Cardiac muscle cell (in vitro differentiated cells and primary cell): ENCODE results near the gene SLC16A7. TPM values are rescaled to one million over a fixed set of nuclear protein-coding genes. Genes with fewer than 3 reads are reported as not detected.

Experiments
- DNase-seq, 2 donors: peaks; one replicate each; pipeline versions ENCODE4 v3.0.0 to v3.0.0-alpha.2; 2010 to 2017; ENCODE audit warnings: low read depth in 1 of 2, low spot score in 1 of 2
- H3K27ac ChIP-seq: fragments of 200-600 bp; sonication (generic); 2 replicates; pipeline ENCODE4 v1.5.1; 2016
- H3K27me3 ChIP-seq: fragments of 200-600 bp; sonication (generic); 2 replicates; pipeline ENCODE4 v1.6.0; 2016; ENCODE audit warnings: control low read depth
- H3K36me3 ChIP-seq: fragments of 200-600 bp; sonication (generic); 2 replicates; pipeline ENCODE4 v1.5.1; 2016; ENCODE audit warnings: control low read depth
- H3K4me1 ChIP-seq: fragments of 200-600 bp; sonication (generic); 2 replicates; pipeline ENCODE4 v1.8.1; 2017; ENCODE audit warnings: low read depth, mild to moderate bottlenecking, mixed run types
- H3K4me3 ChIP-seq: fragments of 200-600 bp; sonication (generic); 2 replicates; pipeline ENCODE4 v1.5.1; 2016; ENCODE audit warnings: mild to moderate bottlenecking
- H3K9me3 ChIP-seq: fragments of 200-600 bp; sonication (generic); 2 replicates; pipeline ENCODE4 v1.5.1; 2017; ENCODE audit warnings: low read depth, mild to moderate bottlenecking, control low read depth
- polyA plus RNA-seq: library from polyadenylated mRNA; unstranded; fragments of >200 nt; fragmentation: Nextera tagmentation; extraction: Ambion mirVana; gene quantifications from 2 replicates; pipeline ENCODE4 v1.2.1, GENCODE V29; 2016
- total RNA-seq: library from RNA; depleted of rRNA; stranded (reverse); fragments of >200 nt; gene quantifications from 2 replicates; pipeline ENCODE4 v1.2.3, GENCODE V29; 2016
- TF ChIP-seq, protein P1 (sequence below): IDR thresholded peaks from 2 replicates; pipeline ENCODE4 v1.5.1; 2012; ENCODE audit warnings: low read depth, mild to moderate bottlenecking, low read length

Gene SLC16A7
- total and polyA plus RNA-seq, 2 experiments from 2014 or later = 2.4 to 5.3 TPM

- Histone ChIP-seq H3K27me3 (no peaks in the 10 kb centered on the region), H3K27ac (no peak overlapping the region), H3K9me3 (no peaks in the 10 kb centered on the region), H3K36me3 (no peaks in the 10 kb centered on the region), H3K4me1 (no peaks in the 10 kb centered on the region), H3K4me3 (no peak overlapping the region)
- DNase-seq = no peak
- TF ChIP-seq, protein P1, sequence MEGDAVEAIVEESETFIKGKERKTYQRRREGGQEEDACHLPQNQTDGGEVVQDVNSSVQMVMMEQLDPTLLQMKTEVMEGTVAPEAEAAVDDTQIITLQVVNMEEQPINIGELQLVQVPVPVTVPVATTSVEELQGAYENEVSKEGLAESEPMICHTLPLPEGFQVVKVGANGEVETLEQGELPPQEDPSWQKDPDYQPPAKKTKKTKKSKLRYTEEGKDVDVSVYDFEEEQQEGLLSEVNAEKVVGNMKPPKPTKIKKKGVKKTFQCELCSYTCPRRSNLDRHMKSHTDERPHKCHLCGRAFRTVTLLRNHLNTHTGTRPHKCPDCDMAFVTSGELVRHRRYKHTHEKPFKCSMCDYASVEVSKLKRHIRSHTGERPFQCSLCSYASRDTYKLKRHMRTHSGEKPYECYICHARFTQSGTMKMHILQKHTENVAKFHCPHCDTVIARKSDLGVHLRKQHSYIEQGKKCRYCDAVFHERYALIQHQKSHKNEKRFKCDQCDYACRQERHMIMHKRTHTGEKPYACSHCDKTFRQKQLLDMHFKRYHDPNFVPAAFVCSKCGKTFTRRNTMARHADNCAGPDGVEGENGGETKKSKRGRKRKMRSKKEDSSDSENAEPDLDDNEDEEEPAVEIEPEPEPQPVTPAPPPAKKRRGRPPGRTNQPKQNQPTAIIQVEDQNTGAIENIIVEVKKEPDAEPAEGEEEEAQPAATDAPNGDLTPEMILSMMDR = no peak
Measured at GRCh38 chr12:59700153-59700450, 104.3 kb downstream of the SLC16A7 start.

GRCh38 chr12:59708064-59708463 is 112.2 kb downstream of the SLC16A7 start:
- no peak overlapping the region for H3K4me3 ChIP-seq
- no peak overlapping the region for H3K27ac ChIP-seq
- no peaks in the 10 kb centered on the region for H3K4me1 ChIP-seq
- H3K9me3 ChIP-seq = no peaks in the 10 kb centered on the region
- DNase-seq = peak in 1 of 2 donors; percentile 69
- no peaks in the 10 kb centered on the region for H3K27me3 ChIP-seq
- TF ChIP-seq, protein P1 = no peak
- no peaks in the 10 kb centered on the region for H3K36me3 ChIP-seq

- Histone ChIP-seq H3K9me3 (no peaks in the 10 kb centered on the region), H3K36me3 (no peaks in the 10 kb centered on the region), H3K27me3 (no peaks in the 10 kb centered on the region), H3K4me3 (no peak overlapping the region), H3K4me1 (no peaks in the 10 kb centered on the region), H3K27ac (no peak overlapping the region)
- TF ChIP-seq, protein P1 = no peak
- no peak for DNase-seq
Measured at GRCh38 chr12:59708484-59708883, 112.7 kb downstream of the SLC16A7 start.

DNA sequence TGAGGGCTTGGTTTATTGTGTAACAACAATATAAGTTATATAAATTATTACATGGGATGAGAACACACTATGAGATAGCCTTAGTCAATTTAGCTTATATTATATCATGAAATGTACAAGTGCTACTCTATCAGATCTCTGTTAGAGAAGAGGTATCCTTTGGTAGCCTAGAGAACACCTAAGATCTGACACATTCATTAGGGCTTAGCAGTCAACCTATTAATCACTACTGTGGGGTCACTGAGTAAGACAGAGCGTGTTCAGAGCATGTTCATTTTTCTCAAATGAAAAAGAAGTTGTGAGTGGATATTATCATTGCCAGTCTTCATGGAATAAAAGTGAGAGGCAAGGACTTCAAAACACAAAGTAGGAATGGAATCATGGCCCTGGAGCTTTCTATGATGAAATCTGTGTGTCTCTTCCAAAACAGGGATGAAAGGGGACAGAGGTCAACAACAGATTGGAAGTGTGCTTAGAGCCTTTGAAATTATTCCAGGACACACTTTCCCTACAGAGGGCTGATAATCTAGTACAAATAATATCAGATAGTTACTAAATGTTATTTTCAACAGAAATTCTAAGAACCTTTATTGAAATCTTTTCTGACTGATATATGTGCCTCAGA is 114.3 kb downstream of the SLC16A7 start:
- H3K9me3 ChIP-seq = no peaks in the 10 kb centered on the region
- no peak for DNase-seq
- no peaks in the 10 kb centered on the region for H3K4me1 ChIP-seq
- TF ChIP-seq, protein P1 = no peak
- no peaks in the 10 kb centered on the region for H3K36me3 ChIP-seq
- no peak overlapping the region for H3K27ac ChIP-seq
- no peak overlapping the region for H3K4me3 ChIP-seq
- H3K27me3 ChIP-seq = no peaks in the 10 kb centered on the region

DNA sequence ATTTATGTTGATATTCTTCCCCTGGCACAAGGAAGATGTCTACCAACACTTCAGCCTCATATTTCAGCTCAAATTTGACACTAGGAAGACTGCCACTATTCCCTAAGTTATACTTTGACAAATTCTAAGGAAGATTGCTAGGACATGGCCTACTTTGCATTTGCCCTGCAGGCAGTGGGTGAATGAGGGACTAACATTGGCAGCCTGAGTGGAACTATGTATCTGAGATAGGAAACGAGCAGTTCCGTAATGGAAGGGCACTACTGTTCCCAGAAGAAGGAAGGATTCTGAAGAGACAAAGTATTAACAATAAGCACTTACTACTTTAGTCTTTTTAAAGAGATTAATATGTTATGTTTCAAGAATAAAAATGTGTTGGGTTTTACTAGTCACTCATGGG is 115.1 kb downstream of the SLC16A7 start:
- Histone ChIP-seq H3K36me3 (no peaks in the 10 kb centered on the region), H3K4me1 (no peaks in the 10 kb centered on the region), H3K4me3 (no peak overlapping the region), H3K27me3 (no peaks in the 10 kb centered on the region), H3K27ac (no peak overlapping the region), H3K9me3 (no peaks in the 10 kb centered on the region)
- DNase-seq = no peak
- TF ChIP-seq, protein P1 = no peak
